H9 (cell line): ENCODE results near the gene ALAS1. TPM values are rescaled to one million over a fixed set of nuclear protein-coding genes. Genes with fewer than 3 reads are reported as not detected.

Source experiments
- DNase-seq: peaks from one replicate; pipeline ENCODE4 v3.0.0-alpha.2; 2017
- H2AFZ ChIP-seq: one replicate; pipeline ENCODE4 v1.6.1; 2013; ENCODE audit warnings: mild to moderate bottlenecking, low read length, control low read depth, moderate library complexity
- H2AK5ac ChIP-seq: 2 replicates; pipeline ENCODE4 v1.6.1; 2013; ENCODE audit warnings: low read length, control low read depth, mixed read lengths; ENCODE audit not compliant: insufficient read length
- H2BK120ac ChIP-seq: one replicate; pipeline ENCODE4 v1.6.1; 2013; ENCODE audit warnings: low read depth, mild to moderate bottlenecking, low read length, control low read depth, inconsistent platforms; ENCODE audit not compliant: poor library complexity, severe bottlenecking
- H2BK12ac ChIP-seq: 2 replicates; pipeline ENCODE4 v1.6.1; 2013; ENCODE audit warnings: low read length, control low read depth, mixed read lengths, low read depth; ENCODE audit not compliant: insufficient read length
- H2BK15ac ChIP-seq: 2 replicates; pipeline ENCODE4 v1.6.1; 2013; ENCODE audit warnings: low read depth, low read length, control low read depth
- H2BK20ac ChIP-seq: one replicate; pipeline ENCODE4 v1.6.1; 2013; ENCODE audit warnings: low read depth, mild to moderate bottlenecking, low read length, control low read depth, inconsistent platforms; ENCODE audit not compliant: poor library complexity, severe bottlenecking
- H2BK5ac ChIP-seq: 2 replicates; pipeline ENCODE4 v1.6.1; 2013; ENCODE audit warnings: low read length, control low read depth, mixed read lengths; ENCODE audit not compliant: insufficient read length
- H3K14ac ChIP-seq: 2 replicates; pipeline ENCODE4 v1.6.1; 2013; ENCODE audit warnings: low read length, control low read depth; ENCODE audit not compliant: insufficient read depth
- H3K18ac ChIP-seq: 2 replicates; pipeline ENCODE4 v1.6.1; 2013; ENCODE audit warnings: low read depth, mild to moderate bottlenecking, mixed read lengths, low read length, control low read depth; ENCODE audit not compliant: insufficient read length
- H3K23ac ChIP-seq: 2 replicates; pipeline ENCODE4 v1.6.1; 2013; ENCODE audit warnings: low read length, control low read depth, mixed read lengths, low read depth; ENCODE audit not compliant: insufficient read length
- H3K23me2 ChIP-seq: 2 replicates; pipeline ENCODE4 v1.6.1; 2013; ENCODE audit warnings: low read depth, mild to moderate bottlenecking, mixed read lengths, low read length, control low read depth; ENCODE audit not compliant: insufficient read length, poor library complexity, severe bottlenecking
- H3K27ac ChIP-seq: 2 replicates; pipeline ENCODE4 v1.5.1; 2013; ENCODE audit warnings: low read length, control low read depth, mixed read lengths, low read depth; ENCODE audit not compliant: insufficient read length
- H3K27me3 ChIP-seq: 2 replicates; pipeline ENCODE4 v1.6.1; 2013; ENCODE audit warnings: low read length, control low read depth, inconsistent platforms; ENCODE audit not compliant: insufficient read depth
- H3K4ac ChIP-seq: 2 replicates; pipeline ENCODE4 v1.6.1; 2013; ENCODE audit warnings: low read depth, mild to moderate bottlenecking, control low read depth, inconsistent platforms, low read length, moderate library complexity
- H3K4me1 ChIP-seq: 2 replicates; pipeline ENCODE4 v1.6.1; 2013; ENCODE audit warnings: low read length, control low read depth, inconsistent platforms; ENCODE audit not compliant: insufficient read depth
- H3K4me2 ChIP-seq: 2 replicates; pipeline ENCODE4 v1.6.1; 2013; ENCODE audit warnings: low read length, control low read depth, mixed read lengths; ENCODE audit not compliant: insufficient read length, insufficient read depth
- H3K56ac ChIP-seq: 2 replicates; pipeline ENCODE4 v1.6.1; 2013; ENCODE audit warnings: low read depth, mild to moderate bottlenecking, mixed read lengths, low read length, control low read depth; ENCODE audit not compliant: insufficient read length
- H3K79me1 ChIP-seq: 2 replicates; pipeline ENCODE4 v1.6.1; 2013; ENCODE audit warnings: low read depth, mild to moderate bottlenecking, moderate library complexity, low read length, control low read depth, inconsistent platforms; ENCODE audit not compliant: insufficient read depth, poor library complexity, severe bottlenecking
- H3K79me2 ChIP-seq: 2 replicates; pipeline ENCODE4 v1.6.1; 2013; ENCODE audit warnings: low read length, control low read depth, inconsistent platforms; ENCODE audit not compliant: insufficient read depth
- H3K9ac ChIP-seq: 2 replicates; pipeline ENCODE4 v1.6.1; 2013; ENCODE audit warnings: low read length, control low read depth, mixed read lengths; ENCODE audit not compliant: insufficient read length; ENCODE audit errors: extremely low read depth
- H3K9me3 ChIP-seq: one replicate; pipeline ENCODE4 v1.6.1; 2013; ENCODE audit warnings: low read depth, low read length, inconsistent platforms; ENCODE audit not compliant: control insufficient read depth
- H3T11ph ChIP-seq: one replicate; pipeline ENCODE4 v1.6.1; 2013; ENCODE audit warnings: mild to moderate bottlenecking, low read length, control low read depth, inconsistent platforms
- H4K20me1 ChIP-seq: one replicate; pipeline ENCODE4 v1.6.1; 2013; ENCODE audit not compliant: control insufficient read depth, insufficient read length, insufficient read depth
- H4K5ac ChIP-seq: 2 replicates; pipeline ENCODE4 v1.6.1; 2013; ENCODE audit warnings: low read depth, mild to moderate bottlenecking, mixed read lengths, low read length, control low read depth; ENCODE audit not compliant: insufficient read length
- H4K8ac ChIP-seq: replicated peaks from 2 replicates; pipeline ENCODE4 v1.6.1; 2013; ENCODE audit warnings: low read length, control low read depth, mixed read lengths, low read depth; ENCODE audit not compliant: insufficient read length
- H4K91ac ChIP-seq: 2 replicates; pipeline ENCODE4 v1.6.1; 2013; ENCODE audit warnings: low read depth, mild to moderate bottlenecking, moderate library complexity, mixed read lengths, low read length, control low read depth; ENCODE audit not compliant: insufficient read length
- H3K27ac Mint-ChIP-seq, 3 experiments: 2 replicates in 2 of 3; 3 replicates in 1 of 3; pipeline ENCODE4 v1.8.0; 2020 to 2021; ENCODE audit warnings: mixed read lengths in 3 of 3, mild to moderate bottlenecking in 1 of 3, moderate library complexity in 1 of 3
- H3K27me3 Mint-ChIP-seq: 2 replicates; pipeline ENCODE4 v1.8.0; 2021; ENCODE audit warnings: low read depth, mild to moderate bottlenecking, moderate library complexity, mixed read lengths
- H3K36me3 Mint-ChIP-seq, 3 experiments: 2 replicates in 2 of 3; 3 replicates in 1 of 3; pipeline ENCODE4 v1.8.0; 2020 to 2021; ENCODE audit warnings: low read depth in 3 of 3, mixed read lengths in 3 of 3; ENCODE audit not compliant: insufficient read depth in 1 of 3
- H3K4me1 Mint-ChIP-seq, 2 experiments: 2 replicates each; pipeline ENCODE4 v1.8.0; 2020; ENCODE audit warnings: mixed read lengths in 2 of 2
- H3K4me3 Mint-ChIP-seq, 2 experiments: 2 replicates in 1 of 2; 3 replicates in 1 of 2; pipeline ENCODE4 v1.8.0; 2020 to 2021; ENCODE audit warnings: mild to moderate bottlenecking in 2 of 2, mixed read lengths in 2 of 2, moderate library complexity in 1 of 2
- H3K9me3 Mint-ChIP-seq, 2 experiments: 2 replicates in 1 of 2; 3 replicates in 1 of 2; pipeline ENCODE4 v1.8.0; 2020; ENCODE audit warnings: mild to moderate bottlenecking in 2 of 2, mixed read lengths in 2 of 2, moderate library complexity in 1 of 2
- CTCF ChIP-seq: fragments of 200-600 bp; sonication (generic); conservative IDR thresholded peaks from 3 replicates; pipeline ENCODE4 v1.8.0; 2021; ENCODE audit warnings: antibody characterized with exemption, mild to moderate bottlenecking
- WGBS: extraction: QIAGEN DNeasy Blood & Tissue Kit; methylation state at CpG from one replicate; pipeline ENCODE4 v1.1.7; 2013; ENCODE audit warnings: missing lambda C conversion rate, low lambda C conversion rate, mixed read lengths; ENCODE audit not compliant: insufficient read length; ENCODE audit errors: extremely low coverage; 5-methylcytosine and 5-hydroxymethylcytosine counted together
- total RNA-seq: library from RNA; stranded (reverse); gene quantifications from 2 replicates; pipeline ENCODE4 v1.2.1, GENCODE V29; 2021

ALAS1 gene
- total RNA-seq, 1 experiment from 2014 or later = 39.1 TPM

- H3K4me1 ChIP-seq = no peaks in the 10 kb centered on the region
- H3T11ph ChIP-seq = no peak overlapping the region
- no CpG with 5 or more reads among the region's 14 CpGs for WGBS
- peaks cover under 1 to 35% (median 2%) of the 10 kb centered on the region in 3 experiments; a peak in 4 of 7 replicates for H3K36me3 Mint-ChIP-seq
- no peak overlapping the region for H2BK5ac ChIP-seq
- H3K4me1 Mint-ChIP-seq = peaks cover 0 to 10% of the 10 kb centered on the region in 2 experiments; a peak in 3 of 4 replicates
- H3K4ac ChIP-seq = no peak overlapping the region
- H3K9ac ChIP-seq = no peak overlapping the region
- H3K27me3 ChIP-seq = peaks cover 14% of the 10 kb centered on the region; the same call in 1 of the 2 replicates
- H3K9me3 Mint-ChIP-seq = peaks cover 0 to 5% of the 10 kb centered on the region in 2 experiments; a peak in 2 of 5 replicates
- H4K8ac ChIP-seq = no peak overlapping the region
- H3K79me2 ChIP-seq = no peaks in the 10 kb centered on the region
- H3K56ac ChIP-seq = no peak overlapping the region
- no peak overlapping the region for H2AFZ ChIP-seq
- H4K5ac ChIP-seq = no peak overlapping the region
- no peaks in the 10 kb centered on the region for H3K9me3 ChIP-seq
- no peak overlapping the region for H4K91ac ChIP-seq
- H3K14ac ChIP-seq = no peak overlapping the region
- H2BK12ac ChIP-seq = no peak overlapping the region
- no peak overlapping the region for H2BK20ac ChIP-seq
- peaks cover 46% of the 10 kb centered on the region for H3K27me3 Mint-ChIP-seq
- H4K20me1 ChIP-seq = no peaks in the 10 kb centered on the region
- peaks cover 3% of the 10 kb centered on the region for H3K23me2 ChIP-seq
- peak; percentile 28 for DNase-seq
- H3K79me1 ChIP-seq = no peaks in the 10 kb centered on the region
- peak overlapping the region; percentile 62 to 77 for H3K4me3 Mint-ChIP-seq
- H2AK5ac ChIP-seq = no peak overlapping the region
- no peak overlapping the region for H3K23ac ChIP-seq
- H2BK15ac ChIP-seq = no peak overlapping the region
- H3K27ac ChIP-seq = no peak overlapping the region
- peak overlapping the region; percentile 59 for H3K4me2 ChIP-seq
- H2BK120ac ChIP-seq = no peak overlapping the region
- H3K18ac ChIP-seq = no peak overlapping the region
- no peak for TF ChIP-seq CTCF
- no peak overlapping the region for H3K27ac Mint-ChIP-seq
These were observed 48.9 kb downstream of the ALAS1 start for GRCh38 chr3:52246728-52247408.
